Transverse colon (tissue), 4 donors: ENCODE results near the gene PTPRZ1. TPM values are rescaled to one million over a fixed set of nuclear protein-coding genes. Genes with fewer than 3 reads are reported as not detected.

ENCODE experiments used
- DNase-seq: peaks from one replicate; pipeline ENCODE4 v3.0.0-alpha.2; 2019
- H3K27ac ChIP-seq, 4 donors: fragments of 200-600 bp; sonication (generic); 2 replicates each; pipeline ENCODE4 v1.5.1; 2016 to 2018; ENCODE audit warnings: inconsistent platforms in 4 of 4
- H3K27me3 ChIP-seq: fragments of 200-600 bp; sonication (generic); 2 replicates; pipeline ENCODE4 v1.5.1; 2017; ENCODE audit warnings: inconsistent platforms
- H3K36me3 ChIP-seq, 4 donors: fragments of 200-600 bp; sonication (generic); 2 replicates each; pipeline ENCODE4 v1.5.1; 2017 to 2019; ENCODE audit warnings: inconsistent platforms in 4 of 4
- H3K4me1 ChIP-seq, 4 donors: fragments of 200-600 bp; sonication (generic); 2 replicates each; pipeline ENCODE4 v1.5.1; 2017 to 2020; ENCODE audit warnings: inconsistent platforms in 4 of 4
- H3K4me3 ChIP-seq, 4 donors: fragments of 200-600 bp; sonication (generic); 1 replicate in 1 of 4; 2 replicates in 3 of 4; pipeline versions ENCODE4 v1.5.1 to v1.6.1; 2017 to 2019; ENCODE audit warnings: inconsistent platforms in 4 of 4
- H3K9me3 ChIP-seq, 2 donors: fragments of 200-600 bp; sonication (generic); 2 replicates each; pipeline ENCODE4 v1.5.1; 2017 to 2019; ENCODE audit warnings: inconsistent platforms in 2 of 2
- EP300 ChIP-seq: sonication (generic); formaldehyde crosslinking; IDR thresholded peaks from one replicate; pipeline ENCODE4 v1.6.1; 2017; ENCODE audit warnings: antibody characterized with exemption, low read depth
- POLR2A ChIP-seq: fragments of 450-650 bp; IDR thresholded peaks from one replicate; pipeline ENCODE4 v1.6.1; 2016; ENCODE audit warnings: antibody characterized with exemption, mild to moderate bottlenecking, moderate library complexity
- POLR2AphosphoS5 ChIP-seq, 3 donors: sonication (generic); formaldehyde crosslinking; IDR thresholded peaks; one replicate each; pipeline ENCODE4 v1.6.1; 2016; ENCODE audit warnings: antibody characterized with exemption in 3 of 3
- WGBS, 2 donors: methylation state at CpG; one replicate each; pipeline ENCODE4 v1.1.5; 2018; ENCODE audit warnings: low coverage in 1 of 2; 5-methylcytosine and 5-hydroxymethylcytosine counted together
- in situ Hi-C, 4 donors: fragments of 200-750 bp; cut with MboI; loops; one replicate each; pipeline versions ENCODE4 v1.15.0 to v1.15.1; 2017; ENCODE audit warnings: low sequenced_read_pairs in 3 of 4, low pct_ligation_motif_present in 1 of 4, low pct_unique_long_range_greater_than_20kb in 1 of 4
- intact Hi-C: fragments of 100-400 bp; cut with DNase I; formaldehyde crosslinking; loops from one replicate; pipeline ENCODE4 v1.15.1; 2023; ENCODE audit warnings: low total_unique reads
- total RNA-seq, 4 donors: library from RNA; depleted of rRNA; stranded (reverse); fragments of >200 nt; gene quantifications; one replicate each; pipeline ENCODE4 v1.1.0, GENCODE V29; 2016
- TF ChIP-seq, protein P1 (sequence below), 5 experiments: fragments of 200-600 bp in 3 of 5; fragments of 450-650 bp in 2 of 5; sonication (generic) in 3 of 5; IDR thresholded peaks; 1 replicate in 2 of 5; 2 replicates in 3 of 5; pipeline ENCODE4 v1.5.1; 2016 to 2017; ENCODE audit warnings: antibody characterized with exemption in 5 of 5, inconsistent platforms in 3 of 5, mild to moderate bottlenecking in 2 of 5, moderate library complexity in 1 of 5

Gene PTPRZ1
- total RNA-seq, 4 donors from 2014 or later, result 0.37 to 2.4 (median 2.0) TPM

DNA sequence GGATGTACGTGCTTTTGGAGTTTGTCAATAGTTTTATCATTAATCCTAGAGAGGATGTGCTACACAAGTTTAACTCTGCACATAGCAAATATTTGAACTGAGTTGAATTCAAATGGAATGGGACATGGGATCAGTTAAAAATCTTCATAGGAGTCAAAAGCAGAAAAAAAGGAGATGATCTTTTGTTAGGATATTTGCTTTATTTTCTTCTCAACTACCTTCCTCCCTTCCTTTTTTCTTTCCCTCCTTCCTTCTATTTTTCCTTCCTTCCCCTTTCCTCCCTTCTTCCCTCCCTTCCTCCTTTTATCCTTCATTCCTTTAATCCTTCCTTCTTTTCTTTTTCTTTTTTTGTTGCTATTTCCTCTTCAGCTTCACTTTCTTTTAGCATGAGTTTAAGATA lies 6.6 kb downstream of the PTPRZ1 start:
- DNase-seq, result no peak
- in situ Hi-C loops, result no loop called here
- 54 to 92% methylated on average over 1 of the region's 1 CpG for WGBS, 2 donors

DNA sequence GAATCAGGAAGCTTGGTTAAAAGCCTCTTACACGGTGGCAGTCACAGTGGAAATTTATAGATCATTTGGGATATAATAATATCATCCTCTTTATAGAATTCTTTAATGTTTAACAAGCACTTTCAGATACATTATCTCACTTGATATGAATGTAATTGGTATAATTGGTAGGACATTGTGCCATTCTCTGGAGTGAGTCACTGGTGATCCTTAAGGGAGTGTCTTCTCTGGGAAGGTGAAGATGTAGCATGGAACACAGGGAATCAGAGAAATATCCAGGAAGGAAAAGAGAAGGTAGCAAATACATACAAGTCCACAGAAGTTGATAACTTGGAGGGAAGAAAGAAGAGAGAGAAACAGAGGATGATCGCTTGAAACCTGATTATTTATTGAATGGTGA lies 9.8 kb downstream of the PTPRZ1 start:
- H3K36me3 ChIP-seq, result no peaks in the 10 kb centered on the region
- no peak overlapping the region for H3K27ac ChIP-seq
- 66 to 68% methylated on average over 2 of the region's 2 CpGs for WGBS, 2 donors
- DNase-seq, result no peak
- H3K4me1 ChIP-seq, result no peaks in the 10 kb centered on the region
- no peaks in the 10 kb centered on the region for H3K9me3 ChIP-seq
- TF ChIP-seq EP300 (no peak), POLR2A (no peak), POLR2AphosphoS5 (IDR thresholded peaks at IDR 0.05) (no peak)
- TF ChIP-seq, protein P1, sequence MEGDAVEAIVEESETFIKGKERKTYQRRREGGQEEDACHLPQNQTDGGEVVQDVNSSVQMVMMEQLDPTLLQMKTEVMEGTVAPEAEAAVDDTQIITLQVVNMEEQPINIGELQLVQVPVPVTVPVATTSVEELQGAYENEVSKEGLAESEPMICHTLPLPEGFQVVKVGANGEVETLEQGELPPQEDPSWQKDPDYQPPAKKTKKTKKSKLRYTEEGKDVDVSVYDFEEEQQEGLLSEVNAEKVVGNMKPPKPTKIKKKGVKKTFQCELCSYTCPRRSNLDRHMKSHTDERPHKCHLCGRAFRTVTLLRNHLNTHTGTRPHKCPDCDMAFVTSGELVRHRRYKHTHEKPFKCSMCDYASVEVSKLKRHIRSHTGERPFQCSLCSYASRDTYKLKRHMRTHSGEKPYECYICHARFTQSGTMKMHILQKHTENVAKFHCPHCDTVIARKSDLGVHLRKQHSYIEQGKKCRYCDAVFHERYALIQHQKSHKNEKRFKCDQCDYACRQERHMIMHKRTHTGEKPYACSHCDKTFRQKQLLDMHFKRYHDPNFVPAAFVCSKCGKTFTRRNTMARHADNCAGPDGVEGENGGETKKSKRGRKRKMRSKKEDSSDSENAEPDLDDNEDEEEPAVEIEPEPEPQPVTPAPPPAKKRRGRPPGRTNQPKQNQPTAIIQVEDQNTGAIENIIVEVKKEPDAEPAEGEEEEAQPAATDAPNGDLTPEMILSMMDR (IDR thresholded peaks at IDR 0.05), result no peak
- no peaks in the 10 kb centered on the region for H3K27me3 ChIP-seq
- intact Hi-C loops, result no loop called here
- H3K4me3 ChIP-seq, result no peak overlapping the region
- in situ Hi-C loops, result no loop called here

More for the DNA sequence above, 6.6 kb downstream of the PTPRZ1 start:
- H3K27me3 ChIP-seq, result peaks cover 12% of the 10 kb centered on the region
- no peak overlapping the region for H3K4me3 ChIP-seq
- TF ChIP-seq EP300 (no peak), POLR2A (no peak), POLR2AphosphoS5 (IDR thresholded peaks at IDR 0.05) (no peak)
- TF ChIP-seq, protein P1 (IDR thresholded peaks at IDR 0.05), result no peak
- no peaks in the 10 kb centered on the region for H3K9me3 ChIP-seq
- no peaks in the 10 kb centered on the region for H3K36me3 ChIP-seq
- H3K27ac ChIP-seq, result no peak overlapping the region
- intact Hi-C loops, result no loop called here
- no peaks in the 10 kb centered on the region for H3K4me1 ChIP-seq

- no peak for TF ChIP-seq POLR2AphosphoS5 (IDR thresholded peaks at IDR 0.05)
- TF ChIP-seq, protein P1 (IDR thresholded peaks at IDR 0.05), result no peak
- TF ChIP-seq POLR2A, result no peak
- TF ChIP-seq EP300, result no peak
- 54 to 77% methylated on average over 4 of the region's 4 CpGs for WGBS, 2 donors
- Histone ChIP-seq H3K36me3 (no peaks in the 10 kb centered on the region), H3K4me1 (no peaks in the 10 kb centered on the region), H3K27ac (no peak overlapping the region), H3K9me3 (no peaks in the 10 kb centered on the region), H3K4me3 (no peak overlapping the region), H3K27me3 (no peaks in the 10 kb centered on the region)
- intact Hi-C loops, result no loop called here
- in situ Hi-C loops, result no loop called here
- no peak for DNase-seq
These were observed 12.4 kb downstream of the PTPRZ1 start for GRCh38 chr7:121885166-121885920.

DNA sequence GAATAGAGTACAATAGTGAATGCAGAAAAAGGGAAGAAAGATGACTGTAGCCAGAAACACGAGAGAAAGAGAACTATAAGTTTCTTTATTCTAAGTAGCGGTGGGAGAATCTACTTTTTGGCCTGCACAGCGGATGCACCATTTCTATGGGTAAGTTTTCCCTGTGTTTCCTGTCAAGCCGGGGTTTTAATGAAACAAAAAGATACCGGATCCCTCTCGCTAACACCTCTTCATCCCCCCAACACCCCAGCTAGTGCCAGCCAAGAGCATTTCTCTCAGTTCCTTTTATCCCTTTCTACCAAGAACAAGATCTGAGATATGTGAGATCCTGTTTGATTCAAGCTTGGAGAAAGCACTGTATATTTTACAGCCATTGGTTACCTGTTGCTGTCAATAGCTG lies 14.7 kb downstream of the PTPRZ1 start:
- H3K4me1 ChIP-seq, result no peaks in the 10 kb centered on the region
- WGBS, 2 donors, result 86 to 92% methylated on average over 6 of the region's 6 CpGs
- H3K27ac ChIP-seq, result no peak overlapping the region
- H3K36me3 ChIP-seq, result no peaks in the 10 kb centered on the region
- no peak for DNase-seq
- no peaks in the 10 kb centered on the region for H3K27me3 ChIP-seq
- no peaks in the 10 kb centered on the region for H3K9me3 ChIP-seq
- in situ Hi-C loops (no loop called here), intact Hi-C loops (no loop called here)
- no peak overlapping the region for H3K4me3 ChIP-seq
- TF ChIP-seq POLR2A (no peak), EP300 (no peak), POLR2AphosphoS5 (IDR thresholded peaks at IDR 0.05) (no peak)
- TF ChIP-seq, protein P1 (IDR thresholded peaks at IDR 0.05), result no peak
